SIG-M5 (cell line): ENCODE data around the gene HTR7.
"Not testable (repeated sequence)": the region's sequence is repeated elsewhere in the genome, so short reads cannot be mapped to it uniquely, and the experiment has no call there.

Source experiments
- DNase-seq: peaks from one replicate; lab custom pipeline; 2025; lab: John Stamatoyannopoulos, UW

Gene HTR7

DNA sequence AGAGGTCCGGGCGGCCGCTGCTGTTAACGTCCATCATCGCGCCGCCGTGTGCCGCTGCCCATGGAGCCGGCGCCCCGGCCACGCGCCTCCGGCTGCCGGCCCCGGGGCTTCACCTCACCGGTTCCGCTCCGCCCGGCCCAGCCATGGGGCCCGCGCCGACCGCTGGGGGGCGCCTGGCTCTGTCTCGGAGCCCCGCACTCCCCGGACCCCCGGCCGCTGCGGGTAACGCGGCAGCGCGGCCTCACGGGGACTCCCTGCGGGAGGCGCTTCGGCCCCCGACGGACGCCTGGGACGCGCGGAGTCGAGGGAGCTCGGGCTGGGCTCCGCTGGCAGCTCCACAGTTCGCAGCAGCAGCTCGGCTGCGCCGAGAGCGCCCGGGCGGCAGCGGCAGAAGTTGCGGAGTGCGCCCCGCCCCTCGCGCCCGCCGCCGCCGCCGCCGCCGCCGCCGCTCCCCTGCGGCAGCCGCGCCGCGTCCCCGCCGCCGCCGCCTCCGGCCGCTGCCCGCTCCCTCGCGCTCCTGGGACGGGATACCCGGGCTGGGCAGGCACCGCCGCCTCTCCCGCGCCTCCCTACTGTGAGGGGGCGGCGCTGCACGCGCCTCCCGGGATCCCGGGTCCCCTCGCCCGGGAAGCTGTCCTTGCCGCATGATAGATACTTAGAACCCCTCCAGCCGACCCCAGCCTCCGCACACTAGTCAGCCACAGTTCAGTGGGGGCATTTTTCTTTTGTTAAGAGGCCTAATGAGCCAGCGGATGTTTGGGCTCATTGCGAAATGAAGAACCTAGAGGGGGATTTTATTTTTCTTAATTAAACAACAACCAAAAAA lies at the start of gene HTR7:
Gene HTR7 (minus strand): TSS at position 405 of the 826 bp plus-strand sequence. CDS start 368 bp downstream, at position 37.
- DNase-seq: no peak

DNA sequence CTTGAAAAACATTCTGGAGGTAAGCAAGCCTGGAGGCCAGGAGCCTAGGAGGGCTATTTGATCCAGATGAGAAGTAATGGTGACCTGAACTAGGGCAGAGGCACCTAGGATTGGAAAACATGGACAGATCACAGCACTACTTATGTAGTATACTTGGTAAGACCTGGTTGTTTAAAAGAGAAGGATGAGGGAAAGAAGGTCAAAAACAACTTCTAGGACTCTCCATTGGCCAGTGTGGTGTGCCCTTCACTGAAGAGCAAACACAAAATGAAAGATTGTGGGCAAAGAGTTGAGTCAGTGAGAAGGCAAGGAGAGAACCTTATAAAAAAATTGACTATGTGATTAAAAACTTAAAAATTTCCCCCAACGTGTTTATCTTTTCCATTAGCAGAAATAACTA lies 48.8 kb upstream of the HTR7 start:
- no peak for DNase-seq

DNA sequence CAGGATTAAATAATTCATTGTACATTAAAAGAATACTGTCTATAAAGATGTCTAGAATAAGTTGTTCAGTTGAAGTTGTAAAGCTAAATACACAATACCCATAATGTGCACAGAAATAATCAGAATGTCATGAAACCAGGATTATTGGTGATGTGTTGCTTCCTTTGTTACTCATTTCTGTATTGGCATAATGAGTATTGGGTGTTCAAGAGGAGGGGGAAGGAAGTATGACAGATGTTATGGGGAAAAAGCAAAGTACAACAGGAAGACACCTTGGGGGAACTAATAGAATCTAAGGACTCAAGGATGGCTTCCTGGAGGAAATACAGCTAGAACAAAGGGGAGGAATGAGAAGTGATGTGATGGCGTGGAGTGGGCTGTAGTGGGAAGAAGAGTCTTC lies 48.1 kb upstream of the HTR7 start:
- no peak for DNase-seq

DNA sequence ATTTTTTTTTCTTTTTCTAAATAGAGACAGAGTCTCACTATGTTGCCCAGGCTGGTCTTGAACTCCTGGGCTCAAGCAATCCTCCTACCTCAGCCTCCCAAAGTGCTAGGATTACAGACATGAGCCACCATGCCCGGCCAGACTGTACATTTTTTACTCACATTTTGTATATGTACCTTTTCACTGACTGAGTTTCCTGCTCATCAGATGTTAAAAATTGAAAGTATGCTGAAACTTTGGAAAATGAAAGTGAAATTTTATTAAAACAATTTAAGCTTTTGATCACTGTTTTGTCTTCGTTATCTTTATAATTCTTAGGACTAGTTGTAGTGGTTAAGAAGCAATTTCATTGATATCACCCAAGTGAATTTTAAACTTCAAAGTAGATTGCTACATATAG lies 39.1 kb upstream of the HTR7 start:
- not testable (repeated sequence) for DNase-seq

DNA sequence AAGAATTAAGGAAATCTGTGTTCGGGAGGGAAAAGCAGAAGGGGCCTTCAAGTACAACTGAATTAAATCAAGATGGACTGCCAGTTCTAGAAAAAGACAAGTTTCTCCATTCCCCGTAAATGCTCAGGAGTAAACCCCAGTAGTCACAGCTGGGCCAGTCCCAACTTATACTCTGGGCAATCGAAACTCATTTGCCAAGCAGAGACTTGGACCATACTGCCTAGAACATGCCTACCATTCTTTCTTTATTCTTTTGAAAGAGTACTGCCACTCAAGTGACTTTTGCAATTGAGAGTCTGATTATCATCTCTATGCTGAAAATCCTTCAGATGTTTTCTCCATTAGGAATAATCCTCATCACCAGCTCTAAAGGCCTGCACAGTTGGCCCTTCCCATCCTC lies 35.4 kb upstream of the HTR7 start:
- no peak for DNase-seq

DNA sequence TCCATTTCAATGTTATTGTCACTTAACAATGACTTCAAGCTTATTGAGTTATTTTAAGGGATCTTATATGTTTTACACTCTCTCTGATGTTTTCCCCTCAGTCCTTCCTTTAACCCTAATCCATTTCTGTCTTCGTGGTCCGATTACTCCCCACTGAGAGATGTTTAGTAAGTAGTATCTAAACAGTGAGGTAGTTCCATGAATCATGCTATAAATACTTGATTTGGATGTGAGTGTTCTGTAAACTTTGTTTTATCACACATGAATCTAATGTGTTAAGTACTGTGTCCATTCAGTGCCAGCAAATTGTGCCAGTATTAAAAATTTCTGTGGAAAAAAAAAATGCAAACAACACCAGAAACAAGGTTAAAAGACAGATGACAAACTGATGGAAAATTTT lies 32.5 kb upstream of the HTR7 start:
- DNase-seq: no peak

DNA sequence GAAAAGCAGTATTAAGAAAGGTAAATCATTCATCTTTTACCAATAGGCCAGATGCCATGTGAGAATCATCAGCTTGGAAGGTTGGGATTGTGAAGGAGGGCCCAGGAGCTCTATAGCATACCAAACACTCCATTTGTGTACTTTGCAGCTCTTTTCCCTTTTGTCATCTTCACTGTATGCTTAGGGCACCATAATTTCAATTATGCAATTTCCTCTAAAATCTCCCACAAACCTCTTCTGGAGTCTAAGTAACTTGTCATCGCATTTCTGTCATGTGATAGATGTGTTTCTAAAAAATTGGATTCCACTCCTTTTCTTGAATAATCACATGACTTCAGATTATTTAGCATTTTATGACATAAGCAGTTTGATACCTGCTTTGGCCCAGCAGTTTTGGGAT lies 31.8 kb upstream of the HTR7 start:
- DNase-seq: no peak

DNA sequence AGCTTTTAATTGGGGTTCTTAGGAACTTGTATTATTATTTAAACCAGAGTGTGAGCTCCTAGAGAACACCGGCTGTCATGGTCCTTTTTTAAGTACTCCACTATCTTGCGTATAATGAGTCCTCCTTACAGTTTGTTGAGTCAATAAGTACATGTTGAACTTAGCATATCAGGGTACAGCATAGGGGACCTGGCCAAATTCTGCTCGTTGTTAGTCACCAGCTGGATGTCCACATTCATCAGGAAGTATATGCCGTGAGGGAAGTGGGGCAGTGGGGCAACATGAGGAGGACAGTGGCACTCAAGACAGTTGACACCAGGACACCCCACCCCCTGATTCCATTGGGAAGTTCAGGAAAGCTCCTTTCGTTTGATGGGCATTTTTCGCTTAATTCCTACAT lies 30.5 kb upstream of the HTR7 start:
- no peak for DNase-seq

DNA sequence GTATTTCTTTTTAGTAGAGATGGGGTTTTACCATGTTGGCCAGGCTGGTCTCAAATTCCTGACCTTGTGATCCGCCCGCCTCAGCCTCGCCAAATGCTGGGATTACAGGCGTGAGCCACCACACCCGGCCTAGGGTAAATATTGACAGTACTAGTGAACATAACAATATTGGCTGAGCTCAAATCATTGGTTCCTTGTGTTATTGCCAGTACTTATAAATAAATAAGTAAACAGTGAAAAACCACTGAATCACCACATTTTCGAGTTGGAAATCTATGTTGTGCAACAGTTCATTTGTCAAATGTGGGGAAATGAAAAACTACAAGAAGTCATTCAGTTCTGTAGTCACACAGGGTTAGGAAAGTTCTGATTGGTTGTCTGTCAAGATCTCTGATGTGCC lies 29.7 kb upstream of the HTR7 start:
- no peak for DNase-seq

DNA sequence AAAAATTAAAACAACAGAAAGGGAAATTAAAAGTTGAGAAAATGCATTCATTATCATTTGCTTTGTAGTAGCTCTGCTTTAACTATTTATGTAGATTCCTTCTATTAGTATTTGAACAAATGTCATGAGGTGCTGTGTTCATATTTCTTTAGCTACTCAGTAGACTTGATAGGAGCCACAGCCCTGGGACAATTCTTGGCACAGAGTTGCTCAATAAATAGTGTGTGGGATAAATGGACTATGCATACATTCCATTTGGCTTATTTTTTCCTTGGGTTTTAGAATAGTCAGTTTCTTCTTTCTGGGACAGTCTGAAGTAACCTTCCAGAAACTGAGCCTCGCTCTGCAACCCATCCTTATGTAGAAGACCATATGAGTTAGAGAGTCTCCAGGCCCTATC lies 27.3 kb upstream of the HTR7 start:
- DNase-seq: no peak

DNA sequence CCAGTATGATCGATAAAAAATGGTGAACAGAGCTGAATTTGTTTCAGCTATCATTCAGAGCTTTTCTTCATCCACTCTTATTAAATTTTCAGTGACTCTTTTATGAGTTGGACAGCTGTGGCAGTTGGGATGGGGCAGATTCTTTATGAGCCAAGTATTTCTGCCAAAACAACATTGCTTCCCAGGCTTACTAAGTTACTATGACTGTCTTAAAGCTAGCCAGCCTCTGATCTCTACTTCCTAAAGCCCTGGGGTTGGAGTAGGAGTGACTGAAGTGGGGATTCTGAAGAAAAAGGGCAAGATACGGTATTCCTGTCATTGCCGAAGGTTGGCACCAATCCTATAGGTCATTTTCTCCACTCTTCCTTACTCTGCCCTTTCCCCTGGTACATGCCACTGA lies 26.6 kb upstream of the HTR7 start:
- no peak for DNase-seq

DNA sequence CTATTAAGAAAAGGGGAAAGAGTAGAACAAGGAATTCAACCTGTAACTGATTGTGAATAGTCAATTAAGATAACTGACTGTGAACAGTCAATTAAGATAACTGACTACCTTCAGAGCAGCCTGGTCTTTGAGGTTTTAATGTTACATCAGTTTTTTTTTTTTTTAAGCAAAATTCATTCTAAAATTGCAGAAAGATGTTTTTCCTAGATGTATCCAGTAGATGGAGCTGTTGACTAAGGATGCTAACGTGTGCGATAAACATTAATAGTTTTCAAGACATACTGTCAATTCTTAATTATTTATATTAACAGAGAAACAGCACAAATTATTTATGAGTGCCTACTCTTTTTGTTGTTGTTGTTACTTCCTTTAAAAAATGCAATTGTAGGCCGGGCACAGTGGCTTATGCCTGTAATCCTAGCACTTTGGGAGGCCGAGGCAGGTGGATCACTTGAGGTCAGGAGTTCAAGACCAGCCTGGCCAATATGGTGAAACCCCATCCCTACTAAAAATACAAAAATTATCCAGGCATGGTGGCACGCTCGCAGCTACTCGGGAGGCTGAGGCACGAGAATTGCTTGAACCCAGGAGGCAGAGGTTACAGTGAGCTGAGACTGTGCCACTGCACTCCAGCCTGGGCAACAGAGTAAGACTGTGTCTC lies 22.4 kb upstream of the HTR7 start:
- DNase-seq: not testable (repeated sequence)

DNA sequence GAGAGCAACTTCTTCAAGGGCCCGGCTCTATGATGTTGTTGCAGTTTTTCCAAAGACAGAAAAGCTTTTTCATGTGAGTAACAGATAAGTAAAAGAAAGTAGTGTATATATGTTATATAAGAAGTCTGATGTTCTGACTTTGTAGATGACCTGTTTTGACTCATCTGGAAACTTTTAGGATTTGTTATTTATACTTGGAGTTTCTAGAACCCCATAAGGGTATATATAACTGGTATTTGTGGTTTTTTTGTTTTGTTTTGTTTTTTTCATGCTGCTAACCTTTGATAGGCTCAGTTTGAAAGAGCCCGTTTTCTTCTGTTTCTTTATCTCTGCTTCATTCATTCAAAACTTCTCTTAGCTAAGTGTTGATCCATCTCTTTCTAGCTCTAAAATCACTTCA lies 21.2 kb upstream of the HTR7 start:
- no peak for DNase-seq

DNA sequence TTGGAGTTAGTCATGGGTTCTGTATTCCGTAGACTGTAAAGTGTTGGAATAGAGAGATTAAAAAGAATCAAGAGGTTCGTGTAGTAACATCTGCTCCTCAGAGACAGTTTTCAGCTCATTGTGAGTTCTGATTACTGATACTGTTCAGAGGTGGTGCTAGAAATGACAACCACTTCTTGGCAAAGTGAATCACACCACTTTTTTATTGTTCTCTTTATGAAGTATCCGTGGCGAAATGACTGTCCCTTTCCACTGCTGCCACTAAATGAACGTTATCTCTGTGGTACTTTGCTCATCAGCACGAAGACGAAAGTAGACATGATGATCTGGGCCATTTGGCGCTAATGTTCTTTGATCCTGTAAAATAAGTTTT lies 14.8 kb upstream of the HTR7 start:
- DNase-seq: no peak

DNA sequence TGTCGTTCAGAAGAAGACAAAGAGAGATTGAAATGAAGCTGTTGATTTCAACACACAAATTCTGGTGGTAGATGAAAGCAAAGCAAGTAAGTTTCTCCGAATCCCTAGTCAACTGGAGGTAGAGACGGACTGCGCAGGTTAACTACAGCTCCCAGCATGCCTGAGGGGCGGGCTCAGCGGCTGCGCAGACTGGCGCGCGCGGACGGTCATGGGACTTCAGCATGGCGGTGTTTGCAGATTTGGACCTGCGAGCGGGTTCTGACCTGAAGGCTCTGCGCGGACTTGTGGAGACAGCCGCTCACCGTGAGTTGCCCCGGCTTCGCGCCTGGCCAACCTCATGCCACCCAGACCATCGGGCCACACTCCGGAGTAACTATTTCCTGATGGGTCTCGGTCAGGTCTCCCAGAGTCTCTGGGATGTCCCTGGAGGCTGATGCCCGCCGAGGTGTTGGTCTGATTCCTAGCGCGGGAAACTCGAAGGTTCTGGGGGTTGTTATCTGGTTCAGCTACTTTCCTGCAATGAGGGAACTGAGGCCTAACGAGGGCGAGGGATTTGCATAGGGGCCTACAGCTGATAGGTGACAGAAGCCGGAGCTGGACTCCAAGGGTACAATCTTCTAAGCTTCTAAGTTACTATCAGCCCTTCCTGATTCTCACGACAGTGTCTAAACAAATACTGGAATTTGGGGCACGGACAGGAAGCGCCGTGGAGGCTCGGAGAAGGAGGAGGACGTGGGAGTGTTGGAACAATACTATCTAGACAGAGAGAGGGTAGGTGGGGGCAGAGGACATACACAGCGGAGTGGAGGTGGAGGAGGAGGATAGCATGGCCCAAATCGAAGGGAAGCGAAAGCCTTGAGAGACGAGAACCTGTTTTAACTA lies 14.2 kb upstream of the HTR7 start, which contains the start of gene RPP30:
Gene RPP30 (plus strand): TSS at position 209 of the 882 bp plus-strand sequence. CDS start 13 bp downstream, at position 222.
- DNase-seq: peak; percentile 0

DNA sequence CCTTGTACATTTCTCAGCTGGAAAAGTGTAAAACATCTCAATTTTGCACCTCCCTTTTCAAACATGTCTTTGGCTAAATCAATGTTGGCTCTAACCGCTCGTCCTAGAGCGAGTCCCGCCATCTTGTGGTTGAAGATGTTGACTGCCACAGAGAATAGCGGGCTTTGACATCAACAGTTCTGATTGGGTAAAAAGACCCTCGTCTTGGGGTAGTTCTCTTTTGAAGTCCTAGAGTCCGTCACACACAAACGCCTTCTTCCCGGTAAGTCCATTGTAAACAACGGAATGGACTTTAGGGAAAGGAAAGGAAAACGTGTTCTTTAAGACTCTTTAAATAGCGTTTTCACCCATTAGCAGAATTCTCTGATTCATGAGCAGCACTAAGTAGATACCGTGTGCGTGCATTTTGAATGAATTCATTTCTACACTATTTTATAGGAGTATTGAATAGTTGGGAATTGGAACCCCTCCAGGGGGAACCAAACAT lies 13.5 kb upstream of the HTR7 start:
- DNase-seq: peak; percentile 9

DNA sequence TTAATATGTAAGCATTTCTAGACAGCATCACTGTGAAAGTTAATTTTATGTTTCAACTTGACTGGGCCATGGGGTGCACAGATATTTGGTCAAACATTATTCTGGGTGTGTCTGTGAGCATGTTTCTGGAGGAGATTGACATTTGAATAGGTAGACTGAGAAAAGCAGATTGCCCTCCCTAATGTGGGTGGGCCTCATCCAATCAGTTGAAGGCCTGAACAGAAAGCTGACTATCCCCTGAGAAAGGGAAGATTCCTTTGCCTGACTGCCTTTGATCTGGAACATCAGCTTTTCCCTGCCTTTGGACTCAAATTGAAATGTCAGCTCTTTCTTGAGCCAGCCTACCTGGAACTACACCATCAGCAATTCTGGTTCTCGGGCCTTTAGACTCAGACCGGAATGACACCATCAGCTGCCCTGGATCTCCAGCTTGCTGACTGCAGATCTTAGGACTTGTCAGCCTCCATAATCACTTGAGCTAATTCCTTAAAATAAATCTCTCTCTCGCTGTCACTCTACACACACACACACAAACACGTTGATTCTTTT lies 8.3 kb upstream of the HTR7 start:
- DNase-seq: no peak

DNA sequence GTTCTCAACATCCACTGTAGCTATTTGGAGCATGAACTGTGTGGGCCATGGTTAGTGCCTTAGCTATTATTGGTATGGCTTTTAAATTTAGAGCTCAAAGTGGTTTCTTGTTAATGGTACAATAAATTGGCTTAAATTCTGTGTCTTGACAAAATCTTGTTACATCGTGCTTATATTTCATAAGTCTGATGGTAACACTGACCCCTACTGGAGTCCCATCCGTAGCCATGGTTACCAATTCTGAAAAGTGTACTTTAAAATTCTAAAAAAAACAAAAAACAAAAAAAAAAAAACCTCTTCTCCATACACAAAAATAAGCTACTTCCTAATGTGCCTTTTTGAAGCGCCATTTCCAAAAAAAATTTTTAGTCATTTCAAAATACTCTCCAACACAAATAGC lies 7.6 kb upstream of the HTR7 start:
- DNase-seq: no peak

DNA sequence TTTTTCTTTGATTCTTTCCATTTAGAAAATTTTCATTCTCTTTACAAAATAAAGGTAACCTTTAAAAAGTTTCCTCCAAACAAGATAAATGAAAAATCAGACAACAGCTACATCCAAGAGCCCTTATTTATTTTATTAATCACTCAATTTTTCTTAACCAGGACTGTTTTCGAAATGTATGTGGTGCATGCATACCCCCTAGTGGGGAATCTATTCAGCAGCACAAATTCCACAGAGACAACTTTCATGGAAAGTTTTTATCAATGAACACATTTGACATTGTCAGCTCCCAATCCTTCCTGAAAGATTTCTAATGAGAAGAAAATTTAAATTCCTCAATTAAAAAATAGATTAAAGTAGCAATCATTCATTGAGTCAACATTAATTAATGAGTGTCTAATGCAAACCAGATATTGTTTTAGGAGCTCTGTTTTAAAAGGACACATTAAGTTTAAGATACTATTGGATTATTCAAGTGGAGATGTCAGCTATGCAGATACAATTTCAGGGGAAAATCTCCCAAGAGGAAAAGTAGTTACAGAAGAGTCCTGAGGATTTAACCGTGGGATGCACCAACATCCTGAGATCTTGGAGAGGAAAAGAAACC lies 5.2 kb upstream of the HTR7 start:
- DNase-seq: no peak

DNA sequence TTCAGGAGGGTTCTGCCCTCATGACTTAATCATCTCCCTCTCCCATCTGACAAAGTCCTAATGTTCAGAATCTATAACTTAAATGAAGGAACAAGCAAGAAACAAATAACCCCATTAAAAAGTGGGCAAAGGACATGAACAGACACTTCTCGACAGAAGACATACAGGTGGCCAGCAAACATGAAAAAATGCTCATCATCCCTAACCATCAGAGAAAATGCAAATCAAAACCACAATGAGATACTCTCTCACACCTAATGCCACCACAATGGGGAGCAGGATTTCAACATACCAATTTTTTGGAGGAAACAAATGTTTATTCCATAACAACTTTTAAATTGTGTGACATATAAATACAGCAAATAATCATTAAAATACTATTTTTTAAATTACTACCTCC lies 3.0 kb upstream of the HTR7 start:
- no peak for DNase-seq

DNA sequence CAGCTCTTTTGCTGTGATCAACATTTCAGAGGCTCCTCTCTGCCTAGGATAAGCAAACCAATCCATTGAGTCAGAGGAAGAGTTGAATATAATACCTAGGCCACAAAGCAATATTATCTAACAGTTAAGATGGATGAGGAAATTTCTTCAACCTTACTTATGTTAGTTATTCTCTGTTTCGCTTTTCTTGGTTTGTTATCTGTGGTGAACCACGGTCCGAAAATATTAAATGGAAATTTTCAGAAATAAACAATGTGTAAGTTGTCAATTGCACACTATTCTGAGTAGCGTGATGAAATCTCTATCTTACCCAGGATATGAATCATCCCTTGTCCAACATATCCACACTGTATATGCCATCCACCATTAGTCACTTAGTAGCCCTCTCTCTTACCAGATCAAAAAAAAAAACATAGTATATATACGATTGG lies 1.5 kb upstream of the HTR7 start:
- peak; percentile 10 for DNase-seq
